ENCODE data around the gene TBX3. TPM values are rescaled to one million over a fixed set of nuclear protein-coding genes. Genes with fewer than 3 reads are reported as not detected.
"Not testable (repeated sequence)": the region's sequence is repeated elsewhere in the genome, so short reads cannot be mapped to it uniquely, and the experiment has no call there.

TBX3 gene
- polyA plus RNA-seq, 2 of the 4 experiments (the other 2 are of a cell fraction) = 22.8 to 28.0 TPM

- CTCF ChIA-PET = no interaction called here
These were observed 48.6 kb upstream of the TBX3 start for GRCh38 chr12:114732426-114733030.

DNA sequence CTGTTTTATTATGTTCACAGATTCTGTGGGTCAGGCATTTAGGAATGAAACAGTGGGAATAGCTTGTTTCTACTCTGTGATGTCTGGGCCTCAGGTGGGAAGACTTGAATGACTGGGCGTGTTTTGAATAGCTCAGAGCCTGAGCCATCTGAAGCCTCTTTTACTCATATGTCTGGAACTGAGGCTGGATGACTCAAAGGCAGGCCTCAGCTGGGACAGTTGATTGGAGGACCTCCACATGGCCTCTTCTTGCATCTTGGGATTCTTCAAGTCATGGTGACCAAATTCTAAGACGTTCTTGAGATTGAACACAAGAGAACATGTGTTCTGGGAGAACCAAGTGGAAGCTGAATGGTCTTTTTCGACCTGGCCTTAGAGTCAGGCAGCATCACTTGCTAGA, 45.8 kb upstream of the TBX3 start:
- POLR2A ChIA-PET = interaction anchor here (0.6 to 1.0 kb wide), 2 partner anchors 46 to 135 kb away, joined by 3 to 4 read pairs; partner anchors contain the start of gene TBX3
- CTCF ChIA-PET = no interaction called here
- DNase-seq (ENCODE audit: low read depth in 1 of 2, low spot score in 1 of 2) (peak in 1 of 2 experiments; percentile 61), ATAC-seq (peak; percentile 64 to 74; a peak in 4 of 6 replicates), FAIRE-seq (no peak)
- peak; percentile 22 for TF ChIP-seq MAFK (IDR thresholded peaks at IDR 0.05; ENCODE audit: partially characterized antibody)
- TF ChIP-seq RNF2 (IDR thresholded peaks at IDR 0.05; ENCODE audit: borderline replicate concordance, low read depth) = no peak
- H3K4me3 ChIP-seq = no peak overlapping the region
- no peak overlapping the region for H3K4me2 ChIP-seq
- 0 out of 3 replicates have a peak, but pooled peaks cover 5% of the 10 kb centered on the region for H3K4me1 ChIP-seq
- H3K9me3 ChIP-seq = no peaks in the 10 kb centered on the region
- no peak overlapping the region for H3K27ac ChIP-seq
- 50% methylated on average over 3 of the region's 3 CpGs for WGBS (ENCODE audit: missing lambda C conversion rate)

More at GRCh38 chr12:114732426-114733030, 48.6 kb upstream of the TBX3 start:
- WGBS (ENCODE audit: missing lambda C conversion rate) = 47% methylated on average over 4 of the region's 4 CpGs
- no peaks in the 10 kb centered on the region for H3K9me3 ChIP-seq
- no peak for FAIRE-seq
- no peak overlapping the region for H3K4me3 ChIP-seq
- POLR2A ChIA-PET = no interaction called here
- ATAC-seq = peak in 1 of 2 experiments; percentile 49; a peak in 3 of 6 replicates
- H3K4me1 ChIP-seq = 0 out of 3 replicates have a peak, but pooled peaks cover 5% of the 10 kb centered on the region
- no peak for DNase-seq (ENCODE audit: low read depth in 1 of 2, low spot score in 1 of 2)
- TF ChIP-seq, protein P1, sequence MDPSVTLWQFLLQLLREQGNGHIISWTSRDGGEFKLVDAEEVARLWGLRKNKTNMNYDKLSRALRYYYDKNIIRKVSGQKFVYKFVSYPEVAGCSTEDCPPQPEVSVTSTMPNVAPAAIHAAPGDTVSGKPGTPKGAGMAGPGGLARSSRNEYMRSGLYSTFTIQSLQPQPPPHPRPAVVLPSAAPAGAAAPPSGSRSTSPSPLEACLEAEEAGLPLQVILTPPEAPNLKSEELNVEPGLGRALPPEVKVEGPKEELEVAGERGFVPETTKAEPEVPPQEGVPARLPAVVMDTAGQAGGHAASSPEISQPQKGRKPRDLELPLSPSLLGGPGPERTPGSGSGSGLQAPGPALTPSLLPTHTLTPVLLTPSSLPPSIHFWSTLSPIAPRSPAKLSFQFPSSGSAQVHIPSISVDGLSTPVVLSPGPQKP (IDR thresholded peaks at IDR 0.05; ENCODE audit: low read depth, low read length) = no peak
- TF ChIP-seq ZC3H11A (IDR thresholded peaks at IDR 0.05) (no peak), EHMT2 (IDR thresholded peaks at IDR 0.05; ENCODE audit: low read depth) (no peak), FOXS1 (CRISPR knock-in tag; IDR thresholded peaks at IDR 0.05) (no peak), HDAC2 (IDR thresholded peaks at IDR 0.05) (no peak), HOXA7 (CRISPR knock-in tag; IDR thresholded peaks at IDR 0.05) (no peak), HEYL (CRISPR knock-in tag; IDR thresholded peaks at IDR 0.05) (no peak), SMC3 (IDR thresholded peaks at IDR 0.05) (no peak), HOXB5 (CRISPR knock-in tag; IDR thresholded peaks at IDR 0.05) (no peak), KDM1A (IDR thresholded peaks at IDR 0.05; ENCODE audit: low read depth) (no peak), KDM5A (IDR thresholded peaks at IDR 0.05) (no peak), CHD2 (IDR thresholded peaks at IDR 0.05; ENCODE audit: low read length, partially characterized antibody) (no peak), JUN (IDR thresholded peaks at IDR 0.05) (no peak)
- H3K4me2 ChIP-seq = no peak overlapping the region
- H3K27ac ChIP-seq = peak overlapping the region in 1 of 2 experiments; percentile 58; a peak in 1 of 6 replicates

DNA sequence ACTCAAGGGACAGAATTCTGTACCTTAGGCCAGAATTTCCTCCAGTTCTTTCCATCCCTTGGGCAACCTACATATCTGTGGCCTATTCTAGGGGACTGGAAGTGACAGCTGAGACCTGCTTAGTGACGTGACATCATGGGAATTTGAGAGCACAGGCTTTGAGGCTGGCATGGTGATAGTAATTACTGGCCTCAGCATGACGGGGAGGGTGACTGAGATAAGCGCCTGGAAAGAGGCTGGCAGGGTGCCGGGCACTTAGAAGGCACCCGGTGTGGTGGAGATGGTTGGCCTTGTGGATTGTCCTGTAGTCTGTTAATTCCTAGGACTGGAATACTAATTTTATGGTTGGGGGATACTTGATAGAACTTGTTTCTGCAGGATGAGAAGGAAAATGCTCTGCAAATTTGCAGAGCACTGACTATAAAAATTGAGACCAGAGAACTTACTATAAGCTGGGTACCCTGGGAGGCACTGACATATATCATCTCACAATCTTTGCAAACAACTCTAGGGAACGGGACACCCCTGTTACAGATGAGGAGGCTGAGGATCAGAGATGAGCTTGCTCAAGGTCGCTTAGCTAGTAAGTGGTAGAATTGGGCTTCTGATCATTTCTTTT, 42.2 kb upstream of the TBX3 start:
- FAIRE-seq = no peak
- no peak overlapping the region for H3K4me3 ChIP-seq
- TF ChIP-seq FOSB (CRISPR knock-in tag; IDR thresholded peaks at IDR 0.05) = no peak
- no peak for TF ChIP-seq HES2 (IDR thresholded peaks at IDR 0.05)
- TF ChIP-seq RCOR1 (IDR thresholded peaks at IDR 0.05; ENCODE audit: low read depth, low read length) = no peak
- no peak for TF ChIP-seq CBX2 (IDR thresholded peaks at IDR 0.05; ENCODE audit: borderline replicate concordance, low read depth)
- TF ChIP-seq MAX (IDR thresholded peaks at IDR 0.05) = no peak
- TF ChIP-seq, protein P2, sequence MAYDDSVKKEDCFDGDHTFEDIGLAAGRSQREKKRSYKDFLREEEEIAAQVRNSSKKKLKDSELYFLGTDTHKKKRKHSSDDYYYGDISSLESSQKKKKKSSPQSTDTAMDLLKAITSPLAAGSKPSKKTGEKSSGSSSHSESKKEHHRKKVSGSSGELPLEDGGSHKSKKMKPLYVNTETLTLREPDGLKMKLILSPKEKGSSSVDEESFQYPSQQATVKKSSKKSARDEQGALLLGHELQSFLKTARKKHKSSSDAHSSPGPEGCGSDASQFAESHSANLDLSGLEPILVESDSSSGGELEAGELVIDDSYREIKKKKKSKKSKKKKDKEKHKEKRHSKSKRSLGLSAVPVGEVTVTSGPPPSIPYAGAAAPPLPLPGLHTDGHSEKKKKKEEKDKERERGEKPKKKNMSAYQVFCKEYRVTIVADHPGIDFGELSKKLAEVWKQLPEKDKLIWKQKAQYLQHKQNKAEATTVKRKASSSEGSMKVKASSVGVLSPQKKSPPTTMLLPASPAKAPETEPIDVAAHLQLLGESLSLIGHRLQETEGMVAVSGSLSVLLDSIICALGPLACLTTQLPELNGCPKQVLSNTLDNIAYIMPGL (CRISPR knock-in tag; IDR thresholded peaks at IDR 0.05; ENCODE audit: borderline replicate concordance) = no peak
- no peak for TF ChIP-seq HDAC2 (IDR thresholded peaks at IDR 0.05)
- H3K9me3 ChIP-seq = no peaks in the 10 kb centered on the region
- H3K4me2 ChIP-seq = no peak overlapping the region
- 66% methylated on average over 7 of the region's 7 CpGs for WGBS (ENCODE audit: missing lambda C conversion rate)
- no peak overlapping the region for H3K27ac ChIP-seq
- ChIA-PET CTCF (interaction anchor here (0.7 to 1.0 kb wide), 2 partner anchors 54 to 420 kb away, joined by 3 read pairs; no protein-coding TSS in a partner anchor), POLR2A (no interaction called here)
- ATAC-seq = no peak
- H3K4me1 ChIP-seq = 0 out of 3 replicates have a peak, but pooled peaks cover 5% of the 10 kb centered on the region
- no peak for DNase-seq (ENCODE audit: low read depth in 1 of 2, low spot score in 1 of 2)

DNA sequence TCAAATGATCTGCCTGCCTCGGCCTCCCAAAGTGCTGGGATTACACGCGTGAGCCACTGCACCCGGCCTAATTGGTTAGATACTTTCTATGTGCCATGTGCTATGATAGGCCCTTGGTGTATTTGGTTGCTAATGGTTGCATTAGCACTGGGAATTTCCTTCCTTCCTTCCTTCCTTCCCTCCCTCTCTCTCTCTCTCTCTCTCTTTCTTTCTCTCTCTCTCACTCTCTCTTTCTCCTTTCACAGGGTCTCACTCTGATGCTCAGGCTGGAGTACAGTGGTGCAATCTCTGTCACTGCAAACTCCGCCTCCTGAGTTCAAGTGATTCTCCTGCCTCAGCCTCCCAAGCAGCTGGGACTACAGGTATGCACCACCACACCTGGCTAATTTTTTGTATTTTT, 38.2 kb upstream of the TBX3 start:
- H3K4me3 ChIP-seq; H3K4me1 ChIP-seq; ATAC-seq; H3K9me3 ChIP-seq; H3K27ac ChIP-seq; H3K4me2 ChIP-seq; FAIRE-seq; POLR2A ChIA-PET; DNase-seq (ENCODE audit: low read depth in 1 of 2, low spot score in 1 of 2); CTCF ChIA-PET: not testable (repeated sequence)
- 62% methylated on average over 5 of the region's 5 CpGs for WGBS (ENCODE audit: missing lambda C conversion rate)

Measured in A549 (cell line).